ENCODE data around the gene PKNOX2.

GRCh38 chr11:125272092-125272491, 107.5 kb downstream of the PKNOX2 start:
- TF ChIP-seq CTCF (conservative IDR thresholded peaks at IDR 0.05; ENCODE audit: low read depth, low read length) (no peak), BHLHE40 (IDR thresholded peaks at IDR 0.05; ENCODE audit: low read depth, low read length) (no peak)

Measured in IMR-90 (cell line).